HepG2 (cell line): Measurements from ENCODE around the gene SRBD1.

Experiments used
- CTCF ChIP-seq: sonication (generic); formaldehyde crosslinking; IDR thresholded peaks from 2 replicates; pipeline ENCODE4 v1.5.0; 2020; ENCODE audit warnings: mild to moderate bottlenecking, missing genetic modification reagents, moderate library complexity
- HCFC1 ChIP-seq: fragments of 150-350 bp; IDR thresholded peaks from 2 replicates; pipeline ENCODE4 v1.6.1; 2014; ENCODE audit warnings: low read depth, low read length
- IRF2 ChIP-seq: IDR thresholded peaks from 2 replicates; pipeline ENCODE4 v1.6.1; 2018; ENCODE audit warnings: missing genetic modification reagents, missing compliant biosample characterization
- MIXL1 ChIP-seq: IDR thresholded peaks from 2 replicates; pipeline ENCODE4 v1.6.1; 2016
- POLR2A ChIP-seq, 2 experiments: IDR thresholded peaks; 2 replicates each; pipeline ENCODE4 v1.6.1; 2011; ENCODE audit warnings: low read depth in 2 of 2, low read length in 2 of 2, mild to moderate bottlenecking in 1 of 2, moderate library complexity in 1 of 2; ENCODE audit not compliant: insufficient read depth in 1 of 2
- PTBP1 ChIP-seq: fragments of 200-400 bp; formaldehyde crosslinking; IDR thresholded peaks from 2 replicates; pipeline ENCODE4 v1.6.1; 2018; ENCODE audit warnings: low read length, low read depth; ENCODE audit not compliant: poor library complexity, severe bottlenecking
- ZNF225 ChIP-seq: sonication (generic); formaldehyde crosslinking; IDR thresholded peaks from 2 replicates; pipeline ENCODE4 v1.4.0; 2020; ENCODE audit warnings: mild to moderate bottlenecking, missing genetic modification reagents
- ZNF776 ChIP-seq: sonication (generic); formaldehyde crosslinking; IDR thresholded peaks from 2 replicates; pipeline ENCODE4 v1.4.0; 2020; ENCODE audit warnings: mild to moderate bottlenecking, missing genetic modification reagents
- ZNF878 ChIP-seq: sonication (generic); formaldehyde crosslinking; IDR thresholded peaks from 2 replicates; pipeline ENCODE4 v1.8.1; 2023; ENCODE audit warnings: mild to moderate bottlenecking, missing genetic modification reagents, moderate library complexity

DNA sequence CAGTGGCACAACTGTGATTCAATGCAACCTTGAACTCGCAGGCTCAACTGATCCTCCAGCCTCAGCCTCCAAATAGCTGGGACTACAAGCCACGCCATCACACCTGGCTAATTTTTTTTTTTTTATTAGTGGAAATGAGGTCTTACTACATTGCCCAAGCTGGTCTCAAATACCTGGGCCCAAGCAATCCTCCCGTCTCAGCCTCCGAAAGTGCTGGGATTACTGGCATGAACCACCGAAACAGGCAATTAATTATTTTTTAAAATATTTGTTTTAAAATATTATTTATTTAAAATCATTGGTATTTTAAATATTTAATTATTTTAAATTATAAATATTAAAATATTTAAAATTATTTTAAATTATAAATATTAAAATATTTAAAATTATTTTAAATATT is 24.5 kb downstream of the SRBD1 start:
- no peak for TF ChIP-seq ZNF225 (CRISPR knock-in tag)
- no peak for TF ChIP-seq POLR2A (IDR thresholded peaks at IDR 0.05; ENCODE audit: insufficient read depth in 1 of 2, low read depth in 2 of 2, low read length in 2 of 2)
- TF ChIP-seq PTBP1, result no peak
- TF ChIP-seq ZNF776 (CRISPR knock-in tag), result no peak
- TF ChIP-seq CTCF, result no peak
- no peak for TF ChIP-seq ZNF878
- no peak for TF ChIP-seq HCFC1
- no peak for TF ChIP-seq MIXL1
- no peak for TF ChIP-seq IRF2
